ENCODE data around the gene CPNE8.
A peak's percentile ranks its signal among the peaks of the same experiment; 100 is the strongest.

Gene CPNE8

DNA sequence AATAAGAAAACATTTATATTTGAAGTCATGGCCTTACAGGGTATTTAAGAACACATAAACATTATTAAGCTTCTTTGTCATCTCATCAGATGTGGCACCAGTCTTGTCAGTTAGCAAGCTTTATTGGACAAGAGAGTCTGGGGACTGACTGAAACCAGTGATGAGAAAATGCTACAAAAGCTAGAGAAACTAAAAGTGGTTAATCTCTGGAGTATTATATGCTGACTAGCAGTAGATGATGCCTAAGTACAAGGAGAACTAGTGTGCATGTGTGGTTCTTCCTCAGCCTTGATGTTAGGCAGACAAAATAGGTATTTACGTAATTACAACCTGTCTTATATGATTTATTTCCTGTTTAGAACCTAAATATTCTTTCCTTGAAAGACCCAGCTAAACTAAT lies 176.5 kb downstream of the CPNE8 start:
- no peak for DNase-seq (ENCODE audit: low spot score)

- DNase-seq (ENCODE audit: low spot score) = no peak
Observed at GRCh38 chr12:38721611-38722252, 183.7 kb downstream of the CPNE8 start.

GRCh38 chr12:38720661-38721060 lies 184.7 kb downstream of the CPNE8 start:
- DNase-seq (ENCODE audit: low spot score) = no peak

DNA sequence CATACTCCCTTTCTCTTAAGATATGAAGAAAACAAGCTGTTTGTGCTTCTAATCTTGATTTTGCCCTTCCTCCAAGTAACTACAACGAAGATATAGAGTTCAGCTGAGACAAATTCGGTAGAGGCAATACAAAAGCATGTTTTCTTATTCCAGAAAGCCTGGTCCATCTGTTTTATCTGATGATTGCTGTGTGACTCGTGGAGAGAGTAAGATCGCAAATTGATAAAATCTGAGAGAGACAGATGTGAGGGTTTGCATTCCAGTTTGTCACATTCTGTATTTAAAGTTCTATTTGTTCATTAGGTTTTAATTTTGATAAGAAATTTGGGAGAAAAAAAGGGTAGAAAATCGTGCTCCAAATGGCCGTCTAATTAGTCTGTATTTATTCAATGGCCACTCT lies 192.1 kb downstream of the CPNE8 start:
- no peak for DNase-seq (ENCODE audit: low spot score)

DNA sequence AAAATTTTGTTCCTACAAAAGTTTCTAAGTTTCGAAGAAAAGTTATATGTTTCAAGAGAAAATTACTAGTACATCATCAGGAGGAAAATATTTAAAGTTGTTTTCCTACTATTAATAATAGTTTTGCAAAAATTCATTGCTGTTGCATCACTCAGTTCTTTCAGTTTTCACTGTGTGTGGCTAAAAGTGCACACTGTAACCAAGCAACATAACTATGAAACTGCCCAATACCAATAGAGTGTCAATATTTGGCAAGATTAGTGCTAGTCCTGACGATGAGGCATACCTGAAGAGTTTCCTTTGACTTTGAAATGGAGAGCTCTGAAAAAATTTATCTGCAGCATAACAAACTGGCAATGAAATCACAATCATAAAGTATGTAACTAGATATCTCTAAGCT lies 194.3 kb downstream of the CPNE8 start:
- no peak for DNase-seq (ENCODE audit: low spot score)

GRCh38 chr12:38708466-38708865 lies 196.9 kb downstream of the CPNE8 start:
- DNase-seq (ENCODE audit: low spot score) = no peak

DNA sequence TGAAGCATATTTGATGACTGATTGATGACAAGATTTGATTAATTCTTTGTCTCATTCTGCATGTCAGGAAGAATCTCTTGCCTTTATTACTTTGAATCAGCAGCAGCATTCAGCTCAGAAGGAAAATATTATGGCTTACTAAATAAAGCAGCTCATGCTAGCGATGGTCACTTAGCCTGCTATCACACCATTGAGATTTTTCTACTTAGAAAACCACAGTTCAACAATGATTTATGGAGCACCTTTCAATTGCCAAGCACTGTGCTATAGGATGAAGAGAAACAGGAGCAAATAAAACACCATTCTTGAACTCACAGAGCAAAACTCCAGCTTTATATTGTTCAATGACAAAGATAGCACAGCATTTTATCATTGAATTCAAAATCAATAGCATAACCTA lies 197.7 kb downstream of the CPNE8 start:
- DNase-seq (ENCODE audit: low spot score) = no peak

GRCh38 chr12:38697289-38697688 lies 208.1 kb downstream of the CPNE8 start:
- no peak for DNase-seq (ENCODE audit: low spot score)

DNA sequence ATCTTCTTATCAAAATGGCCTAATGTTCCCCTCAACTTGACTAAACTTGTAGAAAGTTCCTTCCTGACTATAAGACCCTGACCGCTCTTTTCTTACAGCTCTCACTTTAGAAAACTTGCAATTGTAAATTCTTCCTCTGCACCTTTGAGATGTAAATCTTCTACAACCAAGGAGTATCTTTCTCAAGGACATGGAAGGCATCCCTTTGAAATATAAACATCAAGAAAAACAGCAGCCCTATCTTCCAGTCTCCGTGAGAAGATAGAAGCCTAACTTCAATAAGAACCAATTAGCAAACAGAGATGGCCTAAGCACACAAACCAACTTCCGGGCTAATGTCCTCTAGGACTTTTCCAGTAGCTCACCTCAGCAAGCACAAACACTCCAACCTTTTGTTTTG lies 210.3 kb downstream of the CPNE8 start:
- DNase-seq (ENCODE audit: low spot score) = no peak

GRCh38 chr12:38691164-38691563 lies 214.2 kb downstream of the CPNE8 start:
- DNase-seq (ENCODE audit: low spot score) = no peak

DNA sequence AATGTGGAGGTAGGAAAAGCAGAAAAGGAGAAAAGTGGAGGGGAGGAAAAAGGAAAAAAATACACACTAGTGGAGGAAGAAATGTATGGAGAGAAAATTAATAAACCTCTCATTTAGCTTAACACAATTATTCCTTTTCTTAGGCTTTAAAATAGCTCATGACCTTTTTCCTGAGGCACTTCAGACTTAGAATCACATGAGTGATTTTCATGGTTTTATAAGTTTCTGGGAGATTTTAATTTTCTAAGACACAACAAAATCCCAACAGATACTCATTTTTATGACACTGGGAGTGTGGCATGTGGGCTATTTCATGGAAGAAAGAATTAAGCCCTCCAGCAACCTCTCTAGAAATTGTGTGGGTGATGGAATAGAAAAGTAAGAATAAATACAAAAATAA lies 214.7 kb downstream of the CPNE8 start:
- no peak for DNase-seq (ENCODE audit: low spot score)

DNA sequence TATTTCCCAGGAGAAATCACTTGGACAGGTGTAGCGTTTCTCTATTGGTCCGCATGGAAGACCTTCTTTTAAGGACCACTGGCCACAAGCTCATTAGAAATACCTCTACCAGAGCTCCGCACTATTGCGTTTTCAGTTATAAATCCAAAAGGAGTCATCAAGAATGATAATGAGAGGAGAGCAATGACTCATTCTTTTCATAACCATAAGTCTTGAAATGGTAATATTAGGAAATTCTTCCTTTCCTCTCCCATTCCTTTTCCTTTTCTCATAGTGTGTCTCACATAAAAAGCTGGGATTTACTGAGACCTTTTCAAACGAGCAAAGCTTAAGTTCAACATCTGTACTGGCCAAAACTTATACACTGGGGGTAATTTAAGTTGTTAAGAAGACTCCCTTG lies 215.7 kb downstream of the CPNE8 start:
- no peak for DNase-seq (ENCODE audit: low spot score)

DNA sequence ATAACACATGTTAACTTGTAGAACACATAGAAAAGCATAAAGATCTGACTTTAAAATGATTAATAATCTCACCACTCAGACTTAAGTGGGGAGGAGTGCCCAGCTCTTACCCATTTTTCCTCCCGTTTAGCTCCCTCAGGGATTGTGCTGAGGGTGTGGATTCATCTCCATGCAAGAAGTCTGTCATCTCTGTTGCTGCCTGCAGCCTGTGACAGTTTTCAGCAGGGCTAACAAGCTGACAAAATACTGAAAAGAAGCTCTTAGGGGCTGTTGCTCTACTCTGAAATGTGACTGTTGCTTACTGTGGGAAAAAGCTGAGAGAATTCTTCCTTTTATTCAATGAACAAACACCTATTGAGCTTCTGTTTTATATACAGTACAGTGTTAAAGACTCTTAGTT lies 216.2 kb downstream of the CPNE8 start:
- no peak for DNase-seq (ENCODE audit: low spot score)

DNA sequence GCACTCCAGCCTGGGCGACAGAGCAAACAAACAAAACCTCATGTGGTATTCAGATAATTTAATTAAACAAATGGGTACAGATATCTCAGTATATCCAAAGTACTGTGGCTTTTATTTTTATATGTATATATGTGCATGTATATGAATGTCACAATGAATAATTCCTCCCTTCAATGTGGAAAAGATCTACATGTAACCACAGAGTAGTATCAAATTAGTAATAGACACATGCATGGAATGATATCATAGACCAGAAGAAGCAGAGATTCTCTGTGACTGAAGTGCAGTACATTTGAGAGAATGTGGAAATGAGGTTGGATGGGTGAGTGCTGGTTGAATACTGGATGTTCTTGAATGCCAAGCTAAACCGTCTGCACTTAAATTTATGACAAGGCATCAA lies 222.9 kb downstream of the CPNE8 start:
- DNase-seq (ENCODE audit: low spot score) = no peak

DNA sequence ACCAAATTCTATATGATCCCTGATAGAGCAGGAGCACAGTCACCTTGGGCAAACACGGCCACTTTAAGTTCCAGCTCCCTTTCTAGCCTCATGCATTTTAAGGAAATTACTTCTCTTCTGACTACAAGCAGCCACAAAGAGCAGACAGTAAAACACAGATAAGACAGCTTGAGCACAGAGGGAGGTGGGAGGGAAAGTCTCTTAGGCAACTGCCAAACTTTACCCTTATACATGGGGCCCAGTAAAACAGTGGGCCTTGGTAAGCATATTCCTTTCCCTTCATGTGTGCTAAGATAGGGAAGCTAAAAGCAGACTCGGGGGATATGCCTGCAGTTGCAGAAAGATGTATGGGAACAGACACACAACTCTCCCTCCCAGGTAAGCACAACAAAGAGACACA lies 235.9 kb downstream of the CPNE8 start:
- DNase-seq (ENCODE audit: low spot score) = no peak

DNA sequence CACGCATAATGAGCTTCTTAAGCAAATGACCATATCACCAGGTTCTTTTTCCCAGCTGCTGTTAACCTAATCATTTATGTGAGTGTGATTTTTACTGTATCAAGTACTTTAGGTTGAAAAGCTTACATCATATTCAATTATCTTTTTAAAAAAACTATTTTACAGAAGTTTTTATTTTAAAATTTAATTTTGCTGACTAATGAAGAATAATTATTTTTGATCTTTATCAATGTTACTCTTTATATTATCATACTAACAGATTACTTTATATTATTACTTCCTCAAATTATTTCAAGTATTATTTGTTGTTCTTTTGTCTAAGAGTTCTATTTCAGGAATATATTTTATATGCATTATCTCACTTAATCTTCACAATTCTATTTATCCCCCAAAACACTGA lies 236.3 kb downstream of the CPNE8 start:
- DNase-seq (ENCODE audit: low spot score) = no peak

DNA sequence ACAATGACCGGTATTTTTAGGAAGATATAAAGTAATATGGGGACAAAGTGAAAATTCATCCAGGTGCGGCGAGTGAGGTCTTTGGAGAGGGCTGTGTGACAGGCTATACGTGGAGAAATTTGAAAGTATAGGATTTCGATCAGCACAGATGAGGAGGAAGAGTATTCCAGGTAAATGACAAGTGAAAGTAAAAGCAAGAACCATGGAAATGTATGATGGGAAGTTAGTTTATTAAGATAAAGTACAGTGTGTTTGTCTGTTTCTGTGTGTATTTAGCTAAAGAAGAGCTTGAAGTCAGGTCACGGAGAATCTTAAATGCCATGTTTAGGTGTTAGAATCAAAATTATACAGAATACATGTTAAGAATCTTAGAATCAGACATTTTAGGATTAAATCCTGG lies 239.0 kb downstream of the CPNE8 start:
- no peak for DNase-seq (ENCODE audit: low spot score)

- DNase-seq (ENCODE audit: low spot score) = peak; percentile 45
Observed at GRCh38 chr12:38664661-38665269, 240.6 kb downstream of the CPNE8 start.

- DNase-seq (ENCODE audit: low spot score) = no peak
Observed at GRCh38 chr12:38662829-38663228, 242.6 kb downstream of the CPNE8 start.

DNA sequence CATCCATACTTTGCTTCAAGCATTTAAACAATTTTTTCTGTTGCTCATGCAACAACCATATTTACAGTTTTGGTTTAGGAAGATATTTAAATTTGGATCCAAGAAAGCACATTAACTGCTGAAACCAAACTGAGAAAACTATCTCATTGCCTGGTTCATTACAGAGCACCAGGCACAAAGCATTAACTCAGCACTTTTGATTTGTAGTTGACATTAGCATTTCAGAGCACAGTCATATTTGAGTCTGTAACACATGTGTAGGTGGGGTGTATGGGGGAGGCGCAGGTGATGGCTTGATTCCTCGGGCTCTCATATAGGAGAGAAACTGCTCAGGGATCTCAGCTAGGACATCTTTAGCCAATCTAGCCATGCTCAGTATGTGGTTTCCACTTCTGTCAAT lies 251.7 kb downstream of the CPNE8 start:
- DNase-seq (ENCODE audit: low spot score) = no peak

DNA sequence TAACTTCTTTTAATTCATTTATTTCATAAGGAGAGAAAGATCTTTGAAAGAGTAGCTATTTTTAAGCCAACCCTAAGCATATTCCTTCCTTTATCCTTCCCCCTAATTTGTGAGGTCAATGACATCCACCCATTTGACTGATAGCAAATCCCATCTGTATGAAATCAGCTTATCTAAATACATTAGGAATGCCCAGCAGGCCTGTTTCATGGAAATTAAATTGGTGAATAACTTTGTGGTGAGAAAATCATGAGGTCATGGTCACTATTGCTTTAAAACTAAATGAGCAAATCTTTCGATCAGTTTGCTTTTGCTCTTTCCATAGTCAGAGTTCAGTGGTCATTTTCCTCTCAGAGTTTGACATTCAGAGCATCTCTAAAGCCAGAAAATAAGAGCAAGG lies 256.6 kb downstream of the CPNE8 start:
- DNase-seq (ENCODE audit: low spot score) = no peak

- no peak for DNase-seq (ENCODE audit: low spot score)
Observed at GRCh38 chr12:38646146-38646545, 259.2 kb downstream of the CPNE8 start.

DNA sequence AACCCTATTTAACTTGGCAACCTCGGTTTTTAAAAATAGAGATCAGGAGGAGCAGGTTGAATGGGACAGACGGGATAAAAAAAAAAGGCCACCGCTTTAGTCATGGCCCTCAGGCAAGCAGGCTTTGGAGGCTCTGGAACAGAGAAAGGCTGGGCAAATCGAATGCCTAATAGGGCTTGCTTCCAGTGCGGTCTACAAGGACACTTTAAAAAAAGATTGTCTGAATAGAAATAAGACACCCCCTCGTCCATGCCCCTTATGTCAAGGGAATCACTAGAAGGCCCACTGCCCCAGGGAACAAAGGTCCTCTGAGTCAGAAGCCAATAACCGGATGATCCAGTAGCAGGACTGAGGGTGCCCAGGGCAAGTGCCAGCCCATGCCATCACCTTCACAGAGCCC lies 265.8 kb downstream of the CPNE8 start:
- DNase-seq (ENCODE audit: low spot score) = no peak

- DNase-seq (ENCODE audit: low spot score) = no peak
Observed at GRCh38 chr12:38638401-38638800, 267.0 kb downstream of the CPNE8 start.

Measured in iPS-NIHi11 (cell line).